H1 (cell line): ENCODE data around the gene KRTDAP. TPM values are rescaled to one million over a fixed set of nuclear protein-coding genes. Genes with fewer than 3 reads are reported as not detected.

Source experiments
- CTCF ChIA-PET: fragments of 300-600 bp; sonication (Branson Sonifier 250); formaldehyde crosslinking; loops from one replicate; lab custom pipeline; 2021; ENCODE audit not compliant: partially characterized antibody; lab: Charles Lee
- POLR2A ChIA-PET: fragments of 300-600 bp; sonication (Branson Sonifier 250); formaldehyde crosslinking; loops from one replicate; lab custom pipeline; 2021; ENCODE audit warnings: inconsistent platforms; ENCODE audit not compliant: partially characterized antibody; lab: Charles Lee
- DNase-seq, 2 experiments: peaks; one replicate each; pipeline versions ENCODE4 v3.0.0 to v3.0.0-alpha.2; 2010 to 2022; ENCODE audit warnings: low spot score in 2 of 2, low read depth in 1 of 2, mixed read lengths in 1 of 2
- FAIRE-seq: peaks from 2 replicates; lab custom pipeline; 2011; peaks lifted over from hg19 to GRCh38; lab: Jason Lieb, UNC
- H2AFZ ChIP-seq: 2 replicates; pipeline ENCODE4 v1.8.1; 2012; ENCODE audit warnings: low read length, inconsistent platforms
- H2AK5ac ChIP-seq: 2 replicates; pipeline ENCODE4 v1.6.1; 2013; ENCODE audit warnings: low read depth, low read length
- H2BK120ac ChIP-seq: replicated peaks from 2 replicates; pipeline ENCODE3; 2013; ENCODE audit warnings: low read depth, low read length, inconsistent platforms
- H2BK12ac ChIP-seq: 2 replicates; pipeline ENCODE4 v1.6.1; 2013; ENCODE audit warnings: low read depth, low read length
- H2BK15ac ChIP-seq: 2 replicates; pipeline ENCODE4 v1.6.1; 2013; ENCODE audit warnings: low read length
- H2BK20ac ChIP-seq: 2 replicates; pipeline ENCODE4 v1.6.1; 2013; ENCODE audit warnings: low read length
- H2BK5ac ChIP-seq: 2 replicates; pipeline ENCODE4 v1.6.1; 2013; ENCODE audit warnings: low read depth, low read length
- H3K14ac ChIP-seq: 2 replicates; pipeline ENCODE4 v1.6.1; 2013; ENCODE audit warnings: inconsistent platforms; ENCODE audit not compliant: insufficient read length
- H3K18ac ChIP-seq: 2 replicates; pipeline ENCODE4 v1.6.1; 2013; ENCODE audit warnings: low read length; ENCODE audit errors: extremely low read depth
- H3K23ac ChIP-seq: 2 replicates; pipeline ENCODE4 v1.6.1; 2013; ENCODE audit warnings: inconsistent platforms; ENCODE audit not compliant: insufficient read length
- H3K23me2 ChIP-seq: 2 replicates; pipeline ENCODE4 v1.6.1; 2013; ENCODE audit warnings: low read depth, low read length
- H3K27ac ChIP-seq: 2 replicates; pipeline ENCODE4 v1.6.1; 2011; ENCODE audit warnings: low read depth, low read length, inconsistent platforms
- H3K27me3 ChIP-seq, 4 experiments: replicated peaks in 1 of 4; 1 replicate in 1 of 4; 2 replicates in 3 of 4; pipeline versions ENCODE4 v1.6.1 to v1.8.1; 2011 to 2013; ENCODE audit warnings: low read length in 3 of 4, mild to moderate bottlenecking in 3 of 4, inconsistent platforms in 2 of 4, mixed read lengths in 2 of 4, moderate library complexity in 1 of 4; ENCODE audit not compliant: control insufficient read depth in 3 of 4, insufficient read depth in 3 of 4; ENCODE audit errors: extremely low read depth in 1 of 4
- H3K36me3 ChIP-seq, 4 experiments: 2 replicates each; pipeline versions ENCODE4 v1.6.1 to v1.8.1; 2011 to 2013; ENCODE audit warnings: mild to moderate bottlenecking in 4 of 4, low read length in 3 of 4, moderate library complexity in 2 of 4, control low read depth in 1 of 4, inconsistent platforms in 1 of 4; ENCODE audit not compliant: insufficient read depth in 4 of 4, control insufficient read depth in 2 of 4
- H3K4ac ChIP-seq: replicated peaks from 2 replicates; pipeline ENCODE3; 2013; ENCODE audit warnings: low read length, low read depth, mixed read lengths, inconsistent platforms; ENCODE audit not compliant: insufficient read length
- H3K4me1 ChIP-seq, 4 experiments: replicated peaks in 1 of 4; 1 replicate in 1 of 4; 2 replicates in 3 of 4; pipeline versions ENCODE4 v1.6.1 to v1.8.1; 2011 to 2013; ENCODE audit warnings: low read length in 3 of 4, inconsistent platforms in 2 of 4, mixed read lengths in 1 of 4; ENCODE audit not compliant: insufficient read depth in 4 of 4, control insufficient read depth in 3 of 4
- H3K4me2 ChIP-seq, 2 experiments: 2 replicates each; pipeline versions ENCODE4 v1.6.1 to v1.8.1; 2011 to 2013; ENCODE audit warnings: low read depth in 2 of 2, low read length in 2 of 2, control low read depth in 1 of 2, inconsistent platforms in 1 of 2, mild to moderate bottlenecking in 1 of 2; ENCODE audit not compliant: insufficient read depth in 1 of 2
- H3K4me3 ChIP-seq, 4 experiments: fragments of 200-600, 300-600 bp in 1 of 4; sonication (generic), shearing (Covaris generic), sonication (Bioruptor Twin) in 1 of 4; 2 replicates each; pipeline versions ENCODE4 v1.5.1 to v1.8.1; 2011 to 2016; ENCODE audit warnings: low read length in 4 of 4, low read depth in 3 of 4, control low read depth in 2 of 4, inconsistent platforms in 2 of 4, mild to moderate bottlenecking in 2 of 4, mixed read lengths in 1 of 4, moderate library complexity in 1 of 4; ENCODE audit not compliant: insufficient read depth in 2 of 4; ENCODE audit errors: extremely low read depth in 1 of 4
- H3K56ac ChIP-seq: replicated peaks from 2 replicates; pipeline ENCODE3; 2013; ENCODE audit warnings: low read depth, mild to moderate bottlenecking, mixed read lengths, low read length, inconsistent platforms; ENCODE audit not compliant: insufficient read length
- H3K79me1 ChIP-seq: 2 replicates; pipeline ENCODE4 v1.6.1; 2013; ENCODE audit warnings: low read depth, low read length, control low read depth
- H3K79me2 ChIP-seq, 2 experiments: 2 replicates each; pipeline versions ENCODE4 v1.6.1 to v1.8.1; 2012 to 2013; ENCODE audit warnings: low read length in 2 of 2, mild to moderate bottlenecking in 2 of 2, inconsistent platforms in 1 of 2; ENCODE audit not compliant: insufficient read depth in 2 of 2, control insufficient read depth in 1 of 2
- H3K9ac ChIP-seq, 4 experiments: replicated peaks in 1 of 4; 1 replicate in 1 of 4; 2 replicates in 3 of 4; pipeline versions ENCODE4 v1.6.1 to v1.8.1; 2011 to 2013; ENCODE audit warnings: low read depth in 3 of 4, low read length in 3 of 4, control low read depth in 2 of 4, mild to moderate bottlenecking in 2 of 4, moderate library complexity in 2 of 4, inconsistent platforms in 1 of 4; ENCODE audit errors: extremely low read depth in 1 of 4
- H3K9me3 ChIP-seq, 2 experiments: 2 replicates each; pipeline versions ENCODE4 v1.6.1 to v1.8.1; 2012 to 2013; ENCODE audit warnings: mild to moderate bottlenecking in 2 of 2, moderate library complexity in 2 of 2, control low read depth in 1 of 2, inconsistent platforms in 1 of 2, low read depth in 1 of 2, low read length in 1 of 2, mixed read lengths in 1 of 2; ENCODE audit not compliant: insufficient read depth in 2 of 2
- H4K20me1 ChIP-seq, 2 experiments: replicated peaks in 1 of 2; 2 replicates each; pipeline versions ENCODE3 to v1.8.1; 2011 to 2013; ENCODE audit warnings: inconsistent platforms in 2 of 2, low read length in 2 of 2, mild to moderate bottlenecking in 1 of 2; ENCODE audit not compliant: insufficient read depth in 2 of 2, control insufficient read depth in 1 of 2
- H4K5ac ChIP-seq: 2 replicates; pipeline ENCODE4 v1.6.1; 2013; ENCODE audit warnings: low read length, low read depth, mixed read lengths, inconsistent platforms; ENCODE audit not compliant: insufficient read length
- H4K8ac ChIP-seq: 2 replicates; pipeline ENCODE4 v1.8.0; 2013; ENCODE audit warnings: mild to moderate bottlenecking, moderate library complexity, low read length, inconsistent platforms; ENCODE audit not compliant: insufficient read depth; ENCODE audit errors: extremely low read depth
- H4K91ac ChIP-seq: replicated peaks from 2 replicates; pipeline ENCODE3; 2013; ENCODE audit warnings: low read length, mixed read lengths, inconsistent platforms; ENCODE audit not compliant: insufficient read length
- ATF2 ChIP-seq: IDR thresholded peaks from 2 replicates; pipeline ENCODE4 v1.6.1; 2012; ENCODE audit warnings: low read length, inconsistent platforms
- BRCA1 ChIP-seq: IDR thresholded peaks from 2 replicates; pipeline ENCODE4 v1.6.1; 2012; ENCODE audit warnings: low read depth, low read length, improper control_type of control experiment
- CHD1 ChIP-seq: IDR thresholded peaks from 2 replicates; pipeline ENCODE4 v1.6.1; 2012; ENCODE audit warnings: low read depth, low read length, improper control_type of control experiment
- CREB1 ChIP-seq: IDR thresholded peaks from 2 replicates; pipeline ENCODE4 v1.6.1; 2012; ENCODE audit warnings: inconsistent platforms
- EGR1 ChIP-seq: IDR thresholded peaks from 2 replicates; pipeline ENCODE4 v1.6.1; 2011; ENCODE audit warnings: low read depth, low read length, borderline replicate concordance
- EP300 ChIP-seq, 2 experiments: IDR thresholded peaks; 1 replicate in 1 of 2; 2 replicates in 1 of 2; pipeline ENCODE4 v1.6.1; 2011 to 2012; ENCODE audit warnings: low read depth in 2 of 2, low read length in 2 of 2, mild to moderate bottlenecking in 2 of 2, borderline replicate concordance in 1 of 2, inconsistent platforms in 1 of 2, moderate library complexity in 1 of 2
- HDAC2 ChIP-seq, 2 experiments: fragments of 300-600 bp in 1 of 2; sonication (generic) in 1 of 2; IDR thresholded peaks; 2 replicates each; pipeline ENCODE4 v1.6.1; 2011 to 2012; ENCODE audit warnings: low read depth in 2 of 2, low read length in 2 of 2, mild to moderate bottlenecking in 2 of 2, moderate library complexity in 2 of 2, borderline replicate concordance in 1 of 2, inconsistent platforms in 1 of 2
- KDM1A ChIP-seq: fragments of 200-600, 300-600 bp; sonication (generic); IDR thresholded peaks from 2 replicates; pipeline ENCODE4 v1.7.1; 2016; ENCODE audit warnings: mild to moderate bottlenecking, low read length, borderline replicate concordance
- RAD21 ChIP-seq, 2 experiments: IDR thresholded peaks in 1 of 2; conservative IDR thresholded peaks in 1 of 2; 2 replicates each; pipeline ENCODE4 v1.6.1; 2011; ENCODE audit warnings: low read depth in 2 of 2, low read length in 2 of 2, improper control_type of control experiment in 1 of 2, inconsistent platforms in 1 of 2, mild to moderate bottlenecking in 1 of 2, moderate library complexity in 1 of 2
- SIN3A ChIP-seq, 2 experiments: IDR thresholded peaks in 1 of 2; conservative IDR thresholded peaks in 1 of 2; 2 replicates each; pipeline ENCODE4 v1.6.1; 2011 to 2012; ENCODE audit warnings: low read length in 2 of 2, improper control_type of control experiment in 1 of 2, low read depth in 1 of 2, mild to moderate bottlenecking in 1 of 2
- SIRT6 ChIP-seq: IDR thresholded peaks from one replicate; pipeline ENCODE4 v1.7.1; 2012; ENCODE audit warnings: low read length, inconsistent platforms
- WGBS, 2 experiments: shearing (Covaris generic) in 1 of 2; methylation state at CpG; one replicate each; pipeline versions ENCODE4 v1.1.6 to v1.1.7; 2013 to 2015; ENCODE audit warnings: low lambda C conversion rate in 2 of 2, mixed read lengths in 2 of 2, inconsistent platforms in 1 of 2, low coverage in 1 of 2, missing lambda C conversion rate in 1 of 2; ENCODE audit not compliant: insufficient replicate concordance in 2 of 2, insufficient coverage in 1 of 2, insufficient read length in 1 of 2; ENCODE audit errors: extremely low coverage in 1 of 2, missing lambda C conversion rate in 1 of 2; 5-methylcytosine and 5-hydroxymethylcytosine counted together
- polyA plus RNA-seq, 7 experiments: library from polyadenylated mRNA; depleted of rRNA in 3 of 7; stranded (reverse) in 5 of 7; unstranded in 2 of 7; fragments of >200 nt in 5 of 7; fragments of 200-250 nt in 2 of 7; gene quantifications; 1 replicate in 5 of 7; 2 replicates in 1 of 7; 4 replicates in 1 of 7; pipeline versions ENCODE4 v1.2.1 to v1.2.3, GENCODE V29; 2011 to 2013; ENCODE audit warnings: missing spikeins in 2 of 7, mixed read lengths in 2 of 7
- total RNA-seq: library from RNA; stranded (reverse); fragmentation: NEBNext Ultra II Directional; extraction: Animal tissue kit (Norgen Biotek cat#: 25700); gene quantifications from 2 replicates; pipeline ENCODE4 v1.2.1, GENCODE V29; 2021

Gene KRTDAP
- total and polyA plus RNA-seq, 2 of the 8 experiments (the other 6 are each of a cell fraction or from before 2014, with no cell fraction given), result 0.69 to 0.88 TPM

GRCh38 chr19:35462476-35462953 lies 27.7 kb downstream of the KRTDAP start:
- Histone ChIP-seq H3K79me2 (no peaks in the 10 kb centered on the region), H3K23ac (no peak overlapping the region), H3K4ac (no peak overlapping the region), H2AFZ (0 out of 2 replicates have a peak overlapping the region, but pooled peaks have one; percentile 0), H3K14ac (no peak overlapping the region), H3K27me3 (no peaks in the 10 kb centered on the region), H4K91ac (no peak overlapping the region), H3K36me3 (no peaks in the 10 kb centered on the region), H2AK5ac (no peak overlapping the region), H4K8ac (no peak overlapping the region), H3K4me3 (no peak overlapping the region), H3K18ac (no peak overlapping the region), H4K5ac (no peak overlapping the region), H3K79me1 (no peaks in the 10 kb centered on the region), H3K9me3 (no peaks in the 10 kb centered on the region), H2BK5ac (no peak overlapping the region), H2BK20ac (no peak overlapping the region), H2BK120ac (no peak overlapping the region), H3K56ac (no peak overlapping the region), H2BK15ac (no peak overlapping the region), H3K4me2 (no peak overlapping the region), H3K9ac (no peak overlapping the region), H3K27ac (no peak overlapping the region), H3K23me2 (peaks cover 1% of the 10 kb centered on the region; the same call in 1 of the 2 replicates), H4K20me1 (no peaks in the 10 kb centered on the region), H2BK12ac (no peak overlapping the region), H3K4me1 (no peaks in the 10 kb centered on the region)
- FAIRE-seq (no peak), DNase-seq (no peak)
- 88% methylated on average over 6 of the region's 6 CpGs; no CpG with 5 or more reads in 1 of the 2 experiments for WGBS, 2 experiments
- CTCF ChIA-PET, result interaction anchor here (1.0 to 2.1 kb wide), 4 partner anchors 43 to 112 kb away, joined by 3 to 5 read pairs (median 4); no protein-coding TSS in a partner anchor
- POLR2A ChIA-PET, result no interaction called here
- TF ChIP-seq RAD21 (IDR thresholded peaks at IDR 0.05 in 1 of 2, conservative IDR thresholded peaks at IDR 0.05 in 1 of 2; ENCODE audit: low read depth in 2 of 2, low read length in 2 of 2) (no peak), KDM1A (no peak), HDAC2 (IDR thresholded peaks at IDR 0.05; ENCODE audit: borderline replicate concordance in 1 of 2, low read depth in 2 of 2, low read length in 2 of 2) (no peak), SIN3A (conservative IDR thresholded peaks at IDR 0.05 in 1 of 2, IDR thresholded peaks at IDR 0.05 in 1 of 2; ENCODE audit: low read depth in 1 of 2, low read length in 2 of 2) (no peak), ATF2 (no peak), CHD1 (no peak), EGR1 (no peak), SIRT6 (no peak), CREB1 (no peak), BRCA1 (no peak), EP300 (IDR thresholded peaks at IDR 0.05; ENCODE audit: borderline replicate concordance in 1 of 2, low read depth in 2 of 2, low read length in 2 of 2) (no peak)
